Epithelial cell of esophagus (primary cell): ENCODE data around the gene PDE11A.

ENCODE experiments used
- DNase-seq: peaks from one replicate; pipeline ENCODE4 v3.0.0; 2010; ENCODE audit warnings: low read depth
- H3K4me3 ChIP-seq: 2 replicates; pipeline ENCODE4 v1.5.1; 2011; ENCODE audit warnings: mild to moderate bottlenecking, low read length, control low read depth
- TF ChIP-seq, protein P1 (sequence below): IDR thresholded peaks from 2 replicates; pipeline ENCODE4 v1.5.1; 2011; ENCODE audit warnings: low read depth, mild to moderate bottlenecking, low read length, control low read depth, inconsistent platforms; ENCODE audit not compliant: insufficient read depth; ENCODE audit errors: missing control alignments

The PDE11A gene

DNA sequence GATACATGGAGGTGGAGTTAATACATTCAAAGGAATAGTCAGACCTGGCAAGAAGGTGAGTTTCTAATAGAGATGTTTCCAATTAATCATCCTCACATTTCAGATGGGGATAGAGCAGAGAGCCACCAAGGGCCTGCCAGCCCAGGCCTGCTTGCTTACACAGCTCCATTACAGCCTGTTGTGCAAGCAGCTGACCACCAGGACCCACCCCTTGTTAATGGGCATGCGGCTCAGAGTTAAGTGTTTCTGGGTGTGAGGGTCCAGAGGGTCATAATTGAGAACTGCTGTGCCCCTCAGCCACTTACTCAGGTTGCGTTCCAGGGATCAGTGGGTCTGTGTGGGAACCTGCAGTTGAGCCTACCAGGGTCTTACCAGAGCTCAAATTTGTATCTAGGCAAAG is 480.2 kb downstream of the PDE11A start:
- DNase-seq = no peak
- H3K4me3 ChIP-seq = no peak overlapping the region
- TF ChIP-seq, protein P1, sequence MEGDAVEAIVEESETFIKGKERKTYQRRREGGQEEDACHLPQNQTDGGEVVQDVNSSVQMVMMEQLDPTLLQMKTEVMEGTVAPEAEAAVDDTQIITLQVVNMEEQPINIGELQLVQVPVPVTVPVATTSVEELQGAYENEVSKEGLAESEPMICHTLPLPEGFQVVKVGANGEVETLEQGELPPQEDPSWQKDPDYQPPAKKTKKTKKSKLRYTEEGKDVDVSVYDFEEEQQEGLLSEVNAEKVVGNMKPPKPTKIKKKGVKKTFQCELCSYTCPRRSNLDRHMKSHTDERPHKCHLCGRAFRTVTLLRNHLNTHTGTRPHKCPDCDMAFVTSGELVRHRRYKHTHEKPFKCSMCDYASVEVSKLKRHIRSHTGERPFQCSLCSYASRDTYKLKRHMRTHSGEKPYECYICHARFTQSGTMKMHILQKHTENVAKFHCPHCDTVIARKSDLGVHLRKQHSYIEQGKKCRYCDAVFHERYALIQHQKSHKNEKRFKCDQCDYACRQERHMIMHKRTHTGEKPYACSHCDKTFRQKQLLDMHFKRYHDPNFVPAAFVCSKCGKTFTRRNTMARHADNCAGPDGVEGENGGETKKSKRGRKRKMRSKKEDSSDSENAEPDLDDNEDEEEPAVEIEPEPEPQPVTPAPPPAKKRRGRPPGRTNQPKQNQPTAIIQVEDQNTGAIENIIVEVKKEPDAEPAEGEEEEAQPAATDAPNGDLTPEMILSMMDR = no peak

DNA sequence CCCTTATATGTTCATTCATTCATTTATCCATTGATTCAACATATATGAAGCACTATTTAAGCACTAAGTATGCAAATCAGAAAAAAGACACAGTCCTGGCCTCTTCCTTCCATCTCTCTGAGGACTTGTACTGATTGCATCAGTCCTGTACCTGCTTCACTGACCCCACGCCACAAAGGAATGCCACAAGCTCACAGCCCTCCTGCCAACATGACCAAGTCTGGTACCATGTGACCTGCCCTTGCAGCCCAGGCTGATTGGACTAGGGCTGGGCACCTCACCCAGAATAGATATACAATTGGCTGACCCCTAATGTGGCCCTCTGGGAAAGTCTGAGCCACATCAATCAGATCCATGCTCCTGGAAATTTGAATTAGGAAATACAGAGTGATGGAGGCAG is 483.4 kb downstream of the PDE11A start:
- no peak for DNase-seq
- TF ChIP-seq, protein P1 = no peak
- H3K4me3 ChIP-seq = no peak overlapping the region

DNA sequence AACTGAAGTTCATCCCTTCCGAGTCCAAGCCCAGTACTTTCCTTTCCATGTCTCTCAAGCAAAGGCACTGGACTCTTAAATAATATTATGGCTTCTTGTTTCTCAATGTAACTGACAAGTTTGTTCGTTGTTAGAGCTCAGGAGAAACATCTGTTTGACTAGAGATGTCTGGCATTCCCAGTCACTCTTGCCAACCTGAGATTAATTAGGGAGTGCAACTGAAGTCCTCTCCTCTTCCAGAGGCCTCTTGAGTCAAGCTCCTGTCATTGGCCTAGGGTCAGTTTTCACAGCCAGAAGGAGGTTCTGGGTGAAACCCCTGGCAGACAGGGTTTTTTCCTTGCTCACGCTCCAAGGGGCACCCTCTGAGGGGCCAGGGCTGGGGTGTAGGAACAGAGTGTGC is 483.9 kb downstream of the PDE11A start:
- H3K4me3 ChIP-seq = no peak overlapping the region
- TF ChIP-seq, protein P1 = no peak
- DNase-seq = no peak

DNA sequence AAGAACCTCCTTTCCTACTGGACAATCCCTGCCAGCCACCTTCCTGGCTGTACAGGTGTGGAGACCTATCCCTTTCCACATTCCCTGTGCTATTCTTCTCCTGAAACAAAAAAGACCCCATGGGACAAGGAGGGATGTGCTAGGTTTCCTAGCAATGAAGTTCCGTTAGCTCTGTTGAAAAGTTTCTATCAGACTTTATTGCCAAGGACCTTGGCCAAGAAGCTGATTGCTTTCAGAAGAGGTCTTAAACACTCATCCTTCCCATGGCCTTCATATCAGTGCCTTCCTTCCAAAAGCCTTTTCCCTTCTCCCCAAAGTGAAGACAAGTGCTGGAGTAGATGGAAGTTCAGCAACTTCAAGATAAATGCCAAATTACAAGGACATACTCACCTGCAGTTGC is 485.2 kb downstream of the PDE11A start:
- TF ChIP-seq, protein P1 = no peak
- DNase-seq = no peak
- H3K4me3 ChIP-seq = no peak overlapping the region

DNA sequence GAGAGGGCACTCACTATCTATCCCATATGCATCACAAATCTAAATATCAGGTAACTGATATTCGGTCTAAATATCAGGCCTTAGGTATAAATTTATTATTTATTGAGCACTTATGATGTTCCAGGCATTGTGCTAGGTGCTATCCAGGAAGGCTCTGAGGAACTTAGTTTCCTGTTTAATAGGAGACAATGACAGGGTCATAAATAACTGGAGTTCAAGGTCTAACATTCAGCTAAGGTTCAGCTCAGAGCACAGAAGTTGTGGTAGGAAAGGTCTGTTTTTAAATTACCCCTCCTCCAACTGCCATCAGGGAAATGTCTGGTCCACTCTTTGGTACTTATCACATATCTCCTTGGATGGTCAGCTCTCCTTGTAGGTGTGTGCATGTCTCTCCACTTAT is 486.4 kb downstream of the PDE11A start:
- TF ChIP-seq, protein P1 = no peak
- DNase-seq = no peak
- H3K4me3 ChIP-seq = no peak overlapping the region

DNA sequence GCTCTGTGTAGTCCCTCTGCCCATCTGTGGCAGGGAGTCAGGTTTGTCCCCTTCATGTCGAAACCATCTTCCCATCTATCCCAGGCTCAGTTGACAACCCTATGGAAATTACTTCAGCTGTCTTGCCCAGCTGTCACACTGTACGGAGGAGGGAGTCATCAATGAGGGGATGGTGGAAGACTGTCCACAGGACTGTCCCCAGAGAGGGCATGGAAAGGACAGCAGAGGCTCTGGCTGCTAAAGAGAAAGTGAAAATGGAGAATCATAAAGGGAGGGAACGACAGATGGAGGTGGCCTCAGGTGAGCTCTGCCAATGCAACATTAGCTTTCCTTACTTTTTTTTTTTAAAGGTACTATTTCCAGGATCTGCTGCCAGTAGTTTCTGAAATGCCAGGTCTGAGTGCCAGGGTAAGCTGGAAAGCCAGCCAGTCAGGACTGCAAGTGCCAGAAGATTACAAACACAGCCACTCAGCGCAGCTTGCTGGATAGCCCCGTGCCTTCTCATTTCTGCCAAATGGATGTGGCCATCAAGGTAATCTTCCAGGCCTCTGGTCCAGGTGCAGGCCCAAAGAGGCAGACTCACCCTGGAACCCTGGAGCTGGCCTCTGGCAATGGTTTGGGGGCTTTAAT is 487.2 kb downstream of the PDE11A start:
- DNase-seq = no peak
- no peak overlapping the region for H3K4me3 ChIP-seq
- TF ChIP-seq, protein P1 = no peak

DNA sequence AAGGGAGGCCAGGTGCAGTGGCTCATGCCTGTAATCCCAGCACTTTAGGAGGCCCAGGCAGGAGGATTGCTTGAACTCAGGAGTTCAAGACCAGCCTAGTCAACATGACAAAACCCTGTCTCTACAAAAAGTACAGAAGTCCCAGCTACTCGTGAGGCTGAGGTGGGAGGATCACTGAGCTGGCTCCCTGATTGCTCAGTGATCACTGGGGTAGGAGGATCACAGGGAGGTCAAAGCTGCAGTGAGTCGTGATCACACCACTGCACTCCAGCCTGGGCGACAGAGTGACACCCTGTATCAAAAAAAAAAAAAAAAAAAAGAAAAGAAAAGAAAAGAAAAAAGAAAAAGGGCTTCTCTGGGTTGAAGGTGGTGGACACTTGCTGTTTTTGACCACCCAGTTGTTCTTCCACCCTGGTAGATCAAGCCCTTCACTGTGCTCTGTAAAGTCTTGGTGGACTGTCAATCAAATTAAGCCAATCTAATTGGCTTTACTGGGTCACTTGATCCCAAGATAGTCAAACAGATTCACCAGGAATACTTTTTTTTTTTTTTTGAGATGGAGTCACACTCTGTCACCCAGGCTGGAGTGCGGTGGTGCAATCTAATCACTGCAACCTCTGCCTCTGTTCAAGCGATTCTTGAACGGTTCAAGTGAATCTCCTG is 488.4 kb downstream of the PDE11A start:
- TF ChIP-seq, protein P1 = no peak
- no peak overlapping the region for H3K4me3 ChIP-seq
- DNase-seq = no peak
